Measurements from ENCODE around the gene CAMKK1. TPM values are rescaled to one million over a fixed set of nuclear protein-coding genes. Genes with fewer than 3 reads are reported as not detected.

The CAMKK1 gene
- total and polyA plus RNA-seq, 9 of the 15 experiments (the other 6 are each of a cell fraction or from before 2014, with no cell fraction given), result 0.34 to 7.5 (median 4.9) TPM

- no peak for FAIRE-seq
- Histone ChIP-seq H3K9me1 (ENCODE audit: control insufficient read depth, insufficient read depth, low read length) (no peaks in the 10 kb centered on the region), H2AFZ (ENCODE audit: low read depth, low read length) (no peak overlapping the region), H3K9ac (ENCODE audit: insufficient read depth in 1 of 2, low read depth in 2 of 2, low read length in 2 of 2) (no peak overlapping the region), H4K20me1 (replicated peaks; ENCODE audit: control insufficient read depth, insufficient read depth, low read length) (no peaks in the 10 kb centered on the region), H3K27me3 (ENCODE audit: control insufficient read depth in 2 of 2, insufficient read depth in 2 of 2, low read length in 2 of 2) (no peaks in the 10 kb centered on the region), H3K36me3 (ENCODE audit: control insufficient read depth, insufficient read depth, low read length) (peaks cover 75% of the 10 kb centered on the region; the same call in 2 of the 3 replicates), H3K9me3 (replicated peaks; ENCODE audit: control insufficient read depth, insufficient read depth, low read depth, low read length) (no peaks in the 10 kb centered on the region), H3K4me1 (replicated peaks in 1 of 2; ENCODE audit: control insufficient read depth in 2 of 2, insufficient read depth in 2 of 2, low read length in 2 of 2) (peaks cover 2 to 27% of the 10 kb centered on the region in 2 experiments; a peak in 3 of 5 replicates), H3K27ac (ENCODE audit: extremely low read depth, low read depth, low read length) (no peak overlapping the region), H3K79me2 (ENCODE audit: control insufficient read depth, insufficient read depth, low read length) (no peaks in the 10 kb centered on the region), H3K4me2 (ENCODE audit: insufficient read depth, low read length) (no peak overlapping the region), H3K4me3 (no peak overlapping the region)
- in situ Hi-C loops (cut with MboI) (no loop called here), intact Hi-C loops (cut with micrococcal nuclease) (no loop called here)
- POLR2A ChIA-PET, result no interaction called here
- no peak for ATAC-seq
- CTCF ChIA-PET (ENCODE audit: low intra/inter-chr PET ratio), result no interaction called here
- TF ChIP-seq ZBTB33 (CRISPR knock-in tag; IDR thresholded peaks at IDR 0.05) (peak; percentile 79), ZNF512 (tag; IDR thresholded peaks at IDR 0.05) (no peak), GABPB2 (CRISPR knock-in tag; conservative IDR thresholded peaks at IDR 0.05) (no peak), POLR2AphosphoS5 (IDR thresholded peaks at IDR 0.05; ENCODE audit: control insufficient read depth, insufficient read depth, low read depth, low read length) (no peak), ZNF407 (IDR thresholded peaks at IDR 0.05; ENCODE audit: low read depth) (no peak), POLR2G (IDR thresholded peaks at IDR 0.05; ENCODE audit: low read depth, low read length) (peak; percentile 67), RBM22 (IDR thresholded peaks at IDR 0.05; ENCODE audit: low read depth, low read length, poor library complexity, severe bottlenecking) (peak; percentile 37), RBFOX2 (IDR thresholded peaks at IDR 0.05; ENCODE audit: low read depth, low read length) (0 out of 2 replicates have a peak, but pooled peaks have one; percentile 40)
- BruUV-seq (replicated peaks), result no TSS peak
- no peak for DNase-seq (ENCODE audit: extremely low read depth in 1 of 4, low spot score in 3 of 4)
- 91% methylated on average over 17 of the region's 48 CpGs for WGBS (ENCODE audit: insufficient coverage, low coverage, missing lambda C conversion rate)
Measured at GRCh38 chr17:3940965-3941698, 48.3 kb upstream of the CAMKK1 start.
